Measurements from ENCODE around the gene HNRNPM.

HNRNPM gene

DNA sequence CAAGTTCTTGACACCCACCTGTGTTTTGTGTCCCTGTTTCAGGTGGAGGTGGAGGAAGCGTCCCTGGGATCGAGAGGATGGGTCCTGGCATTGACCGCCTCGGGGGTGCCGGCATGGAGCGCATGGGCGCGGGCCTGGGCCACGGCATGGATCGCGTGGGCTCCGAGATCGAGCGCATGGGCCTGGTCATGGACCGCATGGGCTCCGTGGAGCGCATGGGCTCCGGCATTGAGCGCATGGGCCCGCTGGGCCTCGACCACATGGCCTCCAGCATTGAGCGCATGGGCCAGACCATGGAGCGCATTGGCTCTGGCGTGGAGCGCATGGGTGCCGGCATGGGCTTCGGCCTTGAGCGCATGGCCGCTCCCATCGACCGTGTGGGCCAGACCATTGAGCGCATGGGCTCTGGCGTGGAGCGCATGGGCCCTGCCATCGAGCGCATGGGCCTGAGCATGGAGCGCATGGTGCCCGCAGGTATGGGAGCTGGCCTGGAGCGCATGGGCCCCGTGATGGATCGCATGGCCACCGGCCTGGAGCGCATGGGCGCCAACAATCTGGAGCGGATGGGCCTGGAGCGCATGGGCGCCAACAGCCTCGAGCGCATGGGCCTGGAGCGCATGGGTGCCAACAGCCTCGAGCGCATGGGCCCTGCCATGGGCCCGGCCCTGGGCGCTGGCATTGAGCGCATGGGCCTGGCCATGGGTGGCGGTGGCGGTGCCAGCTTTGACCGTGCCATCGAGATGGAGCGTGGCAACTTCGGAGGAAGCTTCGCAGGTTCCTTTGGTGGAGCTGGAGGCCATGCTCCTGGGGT lies 41.0 kb downstream of the HNRNPM start:
- DNase-seq (ENCODE audit: low read depth): no peak

DNA sequence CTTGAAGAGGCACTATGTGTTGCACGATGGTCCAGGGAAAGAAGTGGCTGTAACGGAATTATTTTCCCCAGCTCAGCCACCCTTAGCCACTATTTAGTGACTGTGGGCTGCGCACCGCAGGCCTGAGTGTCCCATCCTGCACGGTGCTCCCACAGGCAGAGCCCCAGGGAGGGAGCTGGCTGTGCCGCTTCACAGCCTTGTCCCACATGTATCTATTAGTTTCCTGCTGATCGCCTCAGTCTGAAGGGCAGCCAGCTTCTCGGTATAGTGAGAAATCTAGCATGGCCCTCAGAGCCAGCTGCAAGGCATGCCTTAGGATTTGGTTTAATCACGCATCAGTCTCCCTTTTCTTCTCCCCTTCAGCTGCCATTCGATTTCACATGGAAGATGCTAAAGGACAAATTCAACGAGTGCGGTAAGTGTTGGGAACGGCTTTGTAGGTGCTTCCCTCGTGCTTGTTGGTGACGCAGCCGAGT lies 41.9 kb downstream of the HNRNPM start:
- no peak for DNase-seq (ENCODE audit: low read depth)

- no peak for DNase-seq (ENCODE audit: low read depth)
These were observed 42.5 kb downstream of the HNRNPM start for GRCh38 chr19:8487137-8487851.

GRCh38 chr19:8488365-8488764 lies 43.6 kb downstream of the HNRNPM start:
- no peak for DNase-seq (ENCODE audit: low read depth)

DNA sequence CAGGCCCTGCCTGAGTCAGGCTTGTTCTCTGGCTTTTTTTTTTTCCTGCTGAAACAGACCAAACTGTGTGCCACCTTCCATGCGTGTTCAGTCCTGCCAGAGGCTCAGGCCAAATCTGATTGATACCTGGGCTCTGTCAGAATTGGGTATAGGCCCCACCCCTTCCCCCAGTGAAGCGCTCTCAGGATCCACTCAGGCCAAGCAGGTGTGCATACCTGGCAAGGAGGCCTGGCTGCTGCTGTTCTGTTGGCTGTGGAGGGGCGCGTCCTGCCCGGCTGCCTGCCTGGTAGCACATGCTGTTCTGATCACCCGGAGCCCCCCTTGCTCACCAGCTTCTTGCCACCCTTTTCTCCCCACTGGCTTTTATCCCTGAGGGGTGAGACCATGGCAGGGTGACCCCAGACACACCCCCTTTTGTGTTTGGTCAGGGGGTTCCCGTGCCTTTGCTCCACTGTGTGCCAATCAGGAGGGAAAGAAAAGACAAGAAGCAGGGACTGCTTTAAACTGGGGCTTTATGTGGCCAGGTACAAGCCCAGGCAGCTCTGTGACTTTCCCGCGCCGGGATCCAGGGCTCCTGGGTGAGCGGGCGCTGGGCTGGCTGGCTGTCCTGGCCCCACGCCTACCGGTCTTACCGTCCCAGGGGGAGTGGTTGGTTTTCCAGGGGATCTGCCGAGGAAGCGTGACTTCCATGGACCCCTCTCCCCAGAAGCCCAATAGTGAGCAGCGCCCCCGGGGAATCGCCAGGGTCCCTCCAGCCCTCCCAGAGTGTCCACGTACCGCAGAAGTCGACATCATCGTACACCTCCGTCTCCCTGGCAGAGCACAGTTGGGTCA lies 45.0 kb downstream of the HNRNPM start:
- no peak for DNase-seq (ENCODE audit: low read depth)

DNA sequence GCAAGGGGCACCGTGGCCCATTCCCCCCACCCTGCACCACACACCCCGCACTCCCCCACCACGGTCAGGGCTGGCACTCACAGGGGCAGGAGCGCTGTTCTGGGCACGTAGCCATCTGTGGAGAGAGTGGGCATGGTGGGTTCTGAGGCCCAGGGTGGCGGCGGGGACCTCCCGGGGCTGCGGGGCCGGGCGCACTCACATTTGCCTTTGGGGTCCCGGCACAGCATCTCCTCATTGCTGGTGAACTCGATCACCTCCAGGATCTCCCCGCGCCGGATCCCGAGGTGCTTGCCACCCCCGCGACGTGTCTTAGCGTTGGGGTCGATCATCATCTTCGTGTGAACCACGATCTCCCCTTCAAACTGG lies 45.6 kb downstream of the HNRNPM start:
- no peak for DNase-seq (ENCODE audit: low read depth)

- DNase-seq (ENCODE audit: low read depth): no peak
These were observed 46.1 kb downstream of the HNRNPM start for GRCh38 chr19:8490873-8491272.

- DNase-seq (ENCODE audit: low read depth): no peak
These were observed 46.8 kb downstream of the HNRNPM start for GRCh38 chr19:8491574-8491973.

- no peak for DNase-seq (ENCODE audit: low read depth)
These were observed 49.4 kb downstream of the HNRNPM start for GRCh38 chr19:8494158-8494557.

- no peak for DNase-seq (ENCODE audit: low read depth)
These were observed 53.5 kb downstream of the HNRNPM start for GRCh38 chr19:8498295-8498694.

- no peak for DNase-seq (ENCODE audit: low read depth)
These were observed 54.5 kb downstream of the HNRNPM start for GRCh38 chr19:8499048-8499833.

DNA sequence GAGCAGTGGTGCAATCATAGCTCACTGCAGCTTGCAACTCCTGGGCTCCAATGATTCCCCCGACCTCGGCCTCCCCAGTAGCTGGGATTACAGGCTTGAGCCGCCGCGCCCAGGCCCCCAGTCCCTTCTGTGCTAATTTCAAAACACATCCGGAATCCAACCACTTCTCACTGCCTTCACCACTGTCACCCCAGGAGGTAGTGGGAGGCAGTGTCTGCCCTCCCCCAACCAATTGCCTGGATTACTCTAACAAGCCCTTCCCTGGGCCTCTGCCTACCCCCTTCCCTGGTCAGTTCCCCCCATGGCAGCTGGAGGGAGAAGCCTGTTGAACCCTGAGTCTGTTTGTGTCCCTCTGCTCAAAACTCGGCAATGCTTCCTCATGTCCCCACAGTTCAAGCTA lies 55.4 kb downstream of the HNRNPM start:
- no peak for DNase-seq (ENCODE audit: low read depth)

DNA sequence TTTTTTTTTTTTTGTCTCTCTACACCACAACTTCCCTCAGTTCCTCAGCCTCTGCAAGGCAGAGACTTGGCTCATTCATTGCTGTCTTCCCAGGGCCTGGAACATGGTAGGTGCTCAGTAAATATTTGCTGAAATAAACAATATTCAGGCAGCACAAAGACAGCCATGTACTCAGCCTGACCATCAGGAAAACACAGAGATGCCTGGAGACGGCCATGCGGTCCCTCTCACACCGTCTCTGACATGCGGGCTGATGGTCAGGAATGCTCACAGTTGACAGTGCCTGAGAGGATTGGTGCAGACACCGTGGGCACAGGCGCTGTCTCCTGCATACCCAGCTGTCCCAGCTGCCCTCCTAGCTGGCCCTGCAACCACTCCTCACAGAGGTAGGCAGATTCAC lies 56.7 kb downstream of the HNRNPM start:
- DNase-seq (ENCODE audit: low read depth): no peak

DNA sequence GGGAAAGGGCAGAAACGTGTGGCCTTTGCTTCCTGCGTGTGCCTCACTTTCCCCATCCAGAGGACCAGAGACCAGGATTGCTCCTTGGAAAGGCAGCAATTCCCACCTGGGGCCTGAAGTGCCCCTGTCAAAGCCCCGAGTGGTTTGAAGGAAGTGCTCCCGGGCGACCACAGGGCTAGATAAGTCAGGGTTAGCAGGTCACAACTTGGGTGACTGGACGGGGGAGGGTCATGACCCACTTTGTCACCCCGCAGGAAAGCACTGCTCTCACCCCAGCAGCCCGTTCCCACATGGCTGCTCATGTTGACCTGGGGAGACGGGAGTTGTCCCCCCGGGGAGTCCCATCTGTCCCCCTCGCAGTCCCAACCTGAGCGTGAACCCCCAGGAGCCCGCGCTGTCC lies 57.2 kb downstream of the HNRNPM start:
- no peak for DNase-seq (ENCODE audit: low read depth)

DNA sequence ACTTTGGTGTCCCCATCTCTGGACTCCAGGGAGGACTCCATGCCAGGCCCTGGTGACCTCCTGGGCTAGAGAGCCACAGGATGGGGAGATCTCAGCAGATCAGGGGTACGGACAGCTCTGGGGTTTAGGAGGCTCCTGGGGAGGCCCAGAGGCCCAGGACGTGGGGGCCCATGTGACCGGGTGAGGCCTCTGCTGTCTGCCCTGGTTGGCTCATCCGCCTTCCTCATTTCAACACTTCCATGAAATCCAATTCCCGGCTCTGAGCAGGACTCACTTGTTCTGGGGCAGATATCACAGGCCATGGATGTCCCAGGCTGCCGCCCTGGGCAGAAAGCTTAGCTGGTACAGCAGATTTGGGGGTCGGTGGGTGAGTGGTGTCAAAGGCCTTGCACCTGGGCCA lies 58.7 kb downstream of the HNRNPM start:
- no peak for DNase-seq (ENCODE audit: low read depth)

- no peak for DNase-seq (ENCODE audit: low read depth)
These were observed 59.4 kb downstream of the HNRNPM start for GRCh38 chr19:8504171-8504570.

DNA sequence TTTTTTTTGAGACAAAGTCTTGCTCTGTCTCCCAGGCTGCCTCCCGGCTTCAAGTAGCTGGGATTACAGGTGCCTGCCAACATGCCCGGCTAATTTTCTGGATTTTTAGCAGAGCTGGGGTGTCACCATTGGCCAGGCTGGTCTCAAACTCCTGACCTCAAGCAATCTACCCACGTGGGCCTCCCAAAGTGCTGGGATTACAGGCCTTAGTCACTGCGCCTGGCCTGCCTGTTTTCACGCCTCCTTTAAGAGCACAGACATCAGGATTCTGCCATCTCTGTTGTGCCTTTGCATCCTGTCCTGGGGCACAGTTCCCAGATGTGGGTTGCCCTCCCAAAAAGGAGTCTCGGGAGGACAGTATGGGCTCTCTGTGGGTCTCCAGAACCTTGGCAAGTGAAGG lies 60.1 kb downstream of the HNRNPM start:
- no peak for DNase-seq (ENCODE audit: low read depth)

DNA sequence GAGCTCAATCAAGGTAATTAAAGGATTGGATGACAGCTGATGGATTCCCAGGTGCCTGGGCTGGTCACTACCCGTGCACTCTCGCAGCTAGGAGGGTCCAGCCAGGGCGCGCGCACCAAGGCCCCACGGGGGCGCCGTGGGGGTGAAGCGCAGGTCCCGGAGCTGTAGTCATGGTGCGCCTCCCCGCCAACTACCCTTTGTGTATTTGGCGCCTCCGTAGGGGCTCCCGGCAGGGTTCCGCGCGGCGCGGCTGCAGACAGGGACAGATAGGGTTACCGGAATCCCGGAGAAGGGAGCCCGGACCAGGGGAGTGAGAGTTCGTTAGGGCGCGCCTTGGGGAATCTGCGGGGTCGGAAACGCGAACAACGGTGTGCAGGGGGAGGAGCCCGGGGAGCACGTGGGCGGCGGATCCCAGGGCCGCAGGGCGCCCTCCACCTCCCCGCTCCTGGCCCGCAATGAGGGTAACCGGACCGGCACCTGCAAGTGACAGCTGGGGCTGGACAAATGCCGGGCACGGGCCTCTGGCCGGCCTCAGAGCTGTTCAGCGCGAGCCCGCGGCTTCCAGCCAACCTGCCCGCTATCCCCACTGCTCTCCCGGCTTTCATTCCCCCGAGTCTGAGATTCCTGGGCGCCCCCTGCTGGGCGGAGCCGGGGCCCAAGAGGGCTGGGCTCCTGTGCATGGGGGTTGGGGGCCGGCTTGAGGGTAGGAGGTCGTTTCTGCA lies 61.1 kb downstream of the HNRNPM start:
- no peak for DNase-seq (ENCODE audit: low read depth)

DNA sequence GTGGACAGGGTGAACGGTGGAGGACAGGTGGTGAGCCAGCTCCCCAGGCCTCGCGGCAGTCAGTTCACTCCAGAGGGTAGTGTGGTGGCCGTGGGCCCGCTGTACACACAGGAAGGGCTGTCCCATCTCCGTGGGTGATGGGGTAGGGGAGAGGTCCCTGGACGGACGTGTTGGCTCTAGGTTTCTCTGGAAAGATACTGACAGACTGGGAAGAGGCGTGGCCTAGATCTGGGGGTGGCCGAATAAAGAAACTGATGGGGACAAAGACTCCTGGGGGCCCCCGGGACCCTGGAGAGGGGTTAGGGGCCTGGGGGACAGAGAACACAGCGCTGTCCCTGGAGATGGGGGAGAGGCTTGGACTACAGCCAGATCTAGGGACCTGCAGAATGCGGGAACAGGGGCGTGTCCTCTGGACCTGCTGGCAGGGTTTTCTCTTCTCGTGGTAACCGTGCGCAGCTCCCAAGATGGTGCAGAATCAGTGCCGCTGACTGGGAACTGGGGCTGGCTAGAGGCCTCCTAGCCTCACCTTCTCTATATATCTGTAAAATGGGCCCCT lies 61.7 kb downstream of the HNRNPM start:
- no peak for DNase-seq (ENCODE audit: low read depth)

DNA sequence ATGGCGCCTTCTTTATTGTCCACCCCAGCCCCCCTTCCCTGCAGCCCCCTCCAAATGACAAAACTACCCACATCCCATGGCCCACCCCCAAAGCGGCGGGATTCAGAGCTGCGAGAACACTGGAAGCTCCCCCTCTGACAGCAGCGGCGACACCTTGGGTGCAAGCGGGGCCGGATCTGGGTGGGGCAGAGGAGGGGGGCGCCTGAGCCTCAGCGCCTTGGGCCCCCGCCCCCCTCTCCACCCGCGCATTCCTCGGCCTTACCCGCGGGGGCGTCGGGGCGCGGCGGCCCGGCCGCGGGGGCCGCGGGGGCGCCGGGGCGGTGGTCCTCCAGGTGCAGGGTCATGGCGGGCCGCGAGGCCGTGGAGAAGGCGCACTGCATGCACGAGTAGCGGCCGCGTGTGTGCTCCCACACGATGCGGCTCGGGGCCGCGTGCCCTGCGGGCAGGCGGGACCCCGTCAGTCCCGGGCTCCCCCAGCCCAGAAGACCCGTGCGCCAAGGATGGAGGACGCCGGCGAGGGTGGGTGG lies 65.9 kb downstream of the HNRNPM start:
- no peak for DNase-seq (ENCODE audit: low read depth)

Data from non-pigmented ciliary epithelial cell (primary cell).